ENCODE measurements around the gene MPV17.
"Not testable (repeated sequence)": the region's sequence is repeated elsewhere in the genome, so short reads cannot be mapped to it uniquely, and the experiment has no call there.

MPV17 gene

DNA sequence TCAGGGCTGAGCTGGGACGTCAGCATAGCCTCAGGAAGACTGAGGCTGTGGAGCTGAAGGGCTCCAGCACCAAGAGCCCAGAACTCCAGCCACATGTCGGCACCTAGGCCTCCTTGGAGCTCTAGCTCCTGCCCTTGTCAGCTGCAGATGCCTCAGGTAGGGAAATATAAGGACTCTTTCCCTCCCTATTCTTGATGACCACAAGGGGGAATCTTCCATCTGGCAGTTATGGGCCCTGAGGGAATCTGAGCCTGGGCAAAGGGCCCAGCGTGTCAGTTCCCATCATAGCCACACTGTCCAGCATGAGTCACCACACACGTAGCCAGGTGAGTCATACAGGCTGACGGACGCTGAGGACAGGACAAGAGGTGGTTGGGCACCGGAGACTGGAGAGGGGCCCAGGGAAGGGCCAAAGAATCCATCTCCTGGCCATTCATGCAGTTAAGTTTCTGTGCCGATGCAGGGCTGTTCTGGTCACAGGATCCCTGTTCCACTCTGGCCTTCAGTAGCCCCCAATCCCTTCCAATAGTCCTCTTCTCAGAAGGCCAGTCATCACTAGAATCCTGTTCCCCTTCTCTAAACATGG, 1.8 kb downstream of the MPV17 start:
- peaks cover 5% of the 10 kb centered on the region for H3K36me3 ChIP-seq (ENCODE audit: control insufficient read depth, insufficient read depth, low read length)
- peak overlapping the region; percentile 20 for H3K9ac ChIP-seq (ENCODE audit: low read length)
- no peak overlapping the region for H3K27ac ChIP-seq (ENCODE audit: low read depth, low read length)
- H3K27me3 ChIP-seq (ENCODE audit: control insufficient read depth, insufficient read depth, low read length), result no peaks in the 10 kb centered on the region
- H3K9me3 ChIP-seq (ENCODE audit: control insufficient read depth, insufficient read depth, low read depth, low read length), result no peaks in the 10 kb centered on the region
- peak overlapping the region; percentile 10; the same call in 1 of the 2 replicates for H3K4me3 ChIP-seq (ENCODE audit: low read depth, low read length)
- H3K4me1 ChIP-seq (ENCODE audit: control insufficient read depth, insufficient read depth, low read length), result peaks cover 18% of the 10 kb centered on the region

DNA sequence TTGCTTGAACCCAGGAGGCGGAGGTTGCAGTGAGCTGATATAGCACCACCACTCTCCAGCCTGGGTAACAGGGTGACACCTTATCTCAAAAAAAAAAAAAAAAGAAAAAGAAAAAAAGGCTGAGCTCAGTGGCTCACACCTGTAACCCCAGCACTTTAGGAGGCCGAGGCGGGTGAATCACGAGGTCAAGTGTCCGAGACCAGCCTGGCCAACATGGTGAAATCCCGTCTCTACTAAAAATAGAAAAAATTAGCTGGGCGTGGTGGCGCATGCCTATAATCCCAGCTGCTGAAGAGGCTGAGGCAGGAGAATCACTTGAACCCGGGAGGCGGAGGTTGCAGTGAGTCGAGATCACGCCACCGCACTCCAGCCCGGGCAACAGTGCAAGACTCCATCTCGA, 3.1 kb downstream of the MPV17 start:
- H3K9ac ChIP-seq (ENCODE audit: low read length); H3K9me3 ChIP-seq (ENCODE audit: control insufficient read depth, insufficient read depth, low read depth, low read length); H3K4me3 ChIP-seq (ENCODE audit: low read depth, low read length); H3K27me3 ChIP-seq (ENCODE audit: control insufficient read depth, insufficient read depth, low read length); H3K27ac ChIP-seq (ENCODE audit: low read depth, low read length); H3K36me3 ChIP-seq (ENCODE audit: control insufficient read depth, insufficient read depth, low read length): not testable (repeated sequence)
- peaks cover 20% of the 10 kb centered on the region for H3K4me1 ChIP-seq (ENCODE audit: control insufficient read depth, insufficient read depth, low read length)

DNA sequence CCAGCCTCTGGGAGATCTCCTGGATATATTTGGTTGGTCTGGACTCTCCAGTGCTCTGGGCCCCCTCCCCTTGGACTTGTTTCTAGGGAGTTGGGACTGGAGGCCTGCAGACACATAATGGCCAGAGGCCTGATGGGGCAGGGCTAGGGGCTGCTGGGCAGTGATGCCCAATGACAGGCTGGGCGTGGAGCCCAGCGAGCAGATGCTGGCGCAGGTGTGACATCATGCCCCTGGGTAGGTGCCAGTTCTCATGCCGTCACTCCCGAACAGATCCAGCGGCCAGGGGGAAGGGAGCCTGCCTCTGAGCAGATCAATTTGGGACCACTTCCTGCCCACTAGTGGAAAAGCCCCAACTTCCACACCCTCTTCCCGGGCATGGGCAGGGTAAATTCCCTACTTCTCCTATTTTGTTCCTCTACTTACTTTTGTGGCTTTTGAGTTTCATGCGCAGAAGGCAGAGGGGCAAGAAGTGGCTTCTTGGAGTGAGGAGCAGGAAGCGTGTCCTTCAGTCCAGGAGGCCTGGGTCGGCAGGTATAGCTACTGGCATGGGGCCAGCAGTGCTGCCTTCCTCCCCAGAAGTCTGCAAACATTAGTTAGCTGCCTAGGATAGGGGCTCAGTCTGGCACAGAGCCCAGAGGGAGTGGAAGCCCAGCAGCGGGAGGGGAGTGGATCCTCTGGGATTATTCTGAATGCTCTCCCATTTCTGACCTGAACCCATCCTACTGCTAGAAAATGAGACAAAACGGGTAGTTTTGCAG, 6.1 kb downstream of the MPV17 start:
- H3K4me1 ChIP-seq (ENCODE audit: control insufficient read depth, insufficient read depth, low read length), result peaks cover 15% of the 10 kb centered on the region; the same call in 1 of the 2 replicates
- H3K36me3 ChIP-seq (ENCODE audit: control insufficient read depth, insufficient read depth, low read length), result peaks cover 1% of the 10 kb centered on the region; the same call in 1 of the 2 replicates
- H3K9ac ChIP-seq (ENCODE audit: low read length), result no peak overlapping the region
- H3K9me3 ChIP-seq (ENCODE audit: control insufficient read depth, insufficient read depth, low read depth, low read length), result no peaks in the 10 kb centered on the region
- H3K4me3 ChIP-seq (ENCODE audit: low read depth, low read length), result no peak overlapping the region
- no peak overlapping the region for H3K27ac ChIP-seq (ENCODE audit: low read depth, low read length)
- no peaks in the 10 kb centered on the region for H3K27me3 ChIP-seq (ENCODE audit: control insufficient read depth, insufficient read depth, low read length)

DNA sequence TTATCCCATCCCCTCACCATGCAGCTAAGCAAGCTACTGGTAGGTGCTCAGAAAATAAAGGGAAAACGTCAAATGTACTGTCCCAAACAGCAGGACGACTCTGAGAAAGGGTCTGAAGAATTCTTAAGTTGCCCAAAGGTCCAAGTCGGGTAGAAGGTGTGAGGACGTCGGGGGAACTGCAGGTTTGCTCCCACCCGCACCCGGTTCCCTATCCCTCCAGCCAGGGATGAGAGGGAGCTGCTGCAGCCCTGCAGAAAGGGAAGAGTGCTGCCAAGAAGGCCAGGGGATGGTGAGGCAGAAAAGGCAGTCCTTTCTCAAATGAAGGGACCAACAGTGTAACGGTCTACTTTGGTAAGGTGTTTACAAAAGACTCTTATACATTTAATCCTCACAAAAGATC, 7.8 kb downstream of the MPV17 start:
- Histone ChIP-seq H3K4me1 (ENCODE audit: control insufficient read depth, insufficient read depth, low read length) (peaks cover 5% of the 10 kb centered on the region; the same call in 1 of the 2 replicates), H3K4me3 (ENCODE audit: low read depth, low read length) (no peak overlapping the region), H3K9me3 (ENCODE audit: control insufficient read depth, insufficient read depth, low read depth, low read length) (no peaks in the 10 kb centered on the region), H3K9ac (ENCODE audit: low read length) (no peak overlapping the region), H3K36me3 (ENCODE audit: control insufficient read depth, insufficient read depth, low read length) (peaks cover 10% of the 10 kb centered on the region), H3K27me3 (ENCODE audit: control insufficient read depth, insufficient read depth, low read length) (no peaks in the 10 kb centered on the region), H3K27ac (ENCODE audit: low read depth, low read length) (no peak overlapping the region)

DNA sequence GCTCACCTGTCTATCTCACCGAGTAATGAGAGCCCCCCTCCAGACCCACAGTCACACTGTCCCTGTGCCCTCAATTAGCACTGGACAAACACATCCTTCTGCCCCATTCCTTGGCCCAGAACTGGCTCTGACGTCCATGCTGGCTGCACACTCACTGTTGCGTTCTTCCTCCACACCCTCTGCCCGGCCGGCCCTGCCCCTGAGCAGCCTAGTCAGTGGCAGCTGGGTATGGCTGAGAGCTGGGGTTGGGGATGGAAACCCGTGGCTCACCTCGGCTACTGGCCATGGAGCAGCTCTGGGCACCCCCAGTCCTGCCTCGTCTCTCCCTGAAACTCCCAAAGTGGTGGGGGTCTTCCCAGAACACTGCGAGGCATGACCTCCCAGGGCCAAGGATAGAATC, 8.2 kb downstream of the MPV17 start:
- Histone ChIP-seq H3K4me1 (ENCODE audit: control insufficient read depth, insufficient read depth, low read length) (peaks cover 5% of the 10 kb centered on the region; the same call in 1 of the 2 replicates), H3K9me3 (ENCODE audit: control insufficient read depth, insufficient read depth, low read depth, low read length) (no peaks in the 10 kb centered on the region), H3K9ac (ENCODE audit: low read length) (no peak overlapping the region), H3K27me3 (ENCODE audit: control insufficient read depth, insufficient read depth, low read length) (no peaks in the 10 kb centered on the region; the same call in 1 of the 2 replicates), H3K36me3 (ENCODE audit: control insufficient read depth, insufficient read depth, low read length) (peaks cover 12% of the 10 kb centered on the region), H3K27ac (ENCODE audit: low read depth, low read length) (no peak overlapping the region), H3K4me3 (ENCODE audit: low read depth, low read length) (no peak overlapping the region)

DNA sequence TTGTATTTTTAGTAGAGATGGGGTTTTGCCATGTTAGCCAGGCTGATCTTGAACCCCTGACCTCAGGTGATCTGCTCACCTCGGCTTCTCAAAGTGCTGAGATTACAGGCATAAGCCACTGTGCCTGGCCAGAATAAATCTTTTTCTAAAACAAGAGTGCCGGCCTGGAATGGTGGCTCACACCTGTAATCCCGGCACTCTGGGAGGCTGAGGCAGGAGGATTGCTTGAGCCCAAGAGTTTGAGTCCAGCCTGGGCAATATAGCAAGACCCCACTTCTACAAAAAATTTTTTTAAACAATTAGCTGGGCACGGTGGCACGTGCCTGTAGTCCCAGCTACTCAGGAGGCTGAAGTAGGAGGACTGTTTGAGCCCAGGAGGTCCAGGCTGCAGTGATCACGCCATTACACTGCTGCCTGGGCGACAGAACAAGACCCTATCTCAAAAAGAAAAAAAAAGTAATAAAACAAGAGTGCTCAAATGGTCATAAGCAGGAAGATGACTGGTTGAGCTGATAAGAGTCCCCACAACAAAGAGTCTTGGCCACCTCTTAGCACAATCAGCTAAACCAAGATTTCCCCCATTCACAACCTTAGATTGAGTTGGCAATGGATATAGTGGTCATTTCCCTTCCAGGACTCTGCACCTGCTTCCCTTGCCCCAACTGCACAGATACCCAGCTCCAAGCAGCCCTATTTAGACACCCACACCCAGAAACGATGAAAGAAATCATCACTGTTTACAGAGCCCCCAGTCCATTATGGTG, 8.8 kb downstream of the MPV17 start:
- Histone ChIP-seq H3K9ac (ENCODE audit: low read length) (no peak overlapping the region), H3K4me1 (ENCODE audit: control insufficient read depth, insufficient read depth, low read length) (peaks cover 5% of the 10 kb centered on the region; the same call in 1 of the 2 replicates), H3K9me3 (ENCODE audit: control insufficient read depth, insufficient read depth, low read depth, low read length) (no peaks in the 10 kb centered on the region), H3K27ac (ENCODE audit: low read depth, low read length) (no peak overlapping the region), H3K4me3 (ENCODE audit: low read depth, low read length) (no peak overlapping the region), H3K36me3 (ENCODE audit: control insufficient read depth, insufficient read depth, low read length) (peaks cover 16% of the 10 kb centered on the region), H3K27me3 (ENCODE audit: control insufficient read depth, insufficient read depth, low read length) (no peaks in the 10 kb centered on the region; the same call in 1 of the 2 replicates)

DNA sequence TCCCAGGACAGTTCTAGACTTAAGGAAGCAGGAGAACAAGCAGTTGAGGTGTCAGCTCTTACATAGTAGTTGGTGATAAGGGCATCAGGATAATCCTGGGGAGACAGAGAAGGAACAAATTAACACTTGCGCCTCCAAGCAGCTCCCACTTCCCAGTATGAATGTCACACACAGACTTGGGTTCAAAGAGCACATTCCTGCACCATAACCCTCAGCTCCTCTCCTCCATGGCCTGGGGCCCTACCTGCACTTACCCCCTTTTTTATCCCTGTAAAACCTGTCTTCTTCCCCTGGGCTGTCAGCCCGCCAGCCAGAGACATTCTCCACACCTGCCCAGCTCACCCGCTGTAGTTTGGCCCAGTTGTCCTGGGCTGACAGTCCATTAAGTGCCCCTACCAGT, 10.7 kb downstream of the MPV17 start:
- Histone ChIP-seq H3K27me3 (ENCODE audit: control insufficient read depth, insufficient read depth, low read length) (peaks cover 18% of the 10 kb centered on the region), H3K36me3 (ENCODE audit: control insufficient read depth, insufficient read depth, low read length) (peaks cover 16% of the 10 kb centered on the region), H3K4me1 (ENCODE audit: control insufficient read depth, insufficient read depth, low read length) (peaks cover 12% of the 10 kb centered on the region; the same call in 1 of the 2 replicates), H3K9me3 (ENCODE audit: control insufficient read depth, insufficient read depth, low read depth, low read length) (no peaks in the 10 kb centered on the region), H3K4me3 (ENCODE audit: low read depth, low read length) (no peak overlapping the region), H3K27ac (ENCODE audit: low read depth, low read length) (no peak overlapping the region), H3K9ac (ENCODE audit: low read length) (no peak overlapping the region)

DNA sequence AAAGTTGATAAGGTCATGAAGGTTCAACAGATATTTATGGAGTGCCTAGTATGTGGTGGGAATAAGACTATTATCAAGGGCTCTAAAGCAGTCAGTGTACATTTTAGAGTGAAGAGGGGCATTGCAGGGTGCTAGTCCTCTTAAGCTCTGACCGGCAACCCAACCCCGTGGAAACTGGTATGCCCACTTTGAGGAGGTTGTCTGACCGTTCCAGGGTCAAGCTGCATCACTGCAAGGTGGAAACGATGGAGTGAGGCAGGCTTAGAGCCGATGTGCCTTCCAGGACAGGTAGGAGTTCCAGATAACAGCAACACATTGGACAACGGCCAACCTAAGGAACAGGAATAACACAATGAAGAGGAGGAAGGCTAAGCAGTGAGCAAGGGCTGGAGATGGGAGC, 13.2 kb downstream of the MPV17 start:
- Histone ChIP-seq H3K4me1 (ENCODE audit: control insufficient read depth, insufficient read depth, low read length) (peaks cover 13% of the 10 kb centered on the region; the same call in 1 of the 2 replicates), H3K4me3 (ENCODE audit: low read depth, low read length) (no peak overlapping the region), H3K36me3 (ENCODE audit: control insufficient read depth, insufficient read depth, low read length) (peaks cover 16% of the 10 kb centered on the region), H3K27ac (ENCODE audit: low read depth, low read length) (no peak overlapping the region), H3K9ac (ENCODE audit: low read length) (no peak overlapping the region), H3K9me3 (ENCODE audit: control insufficient read depth, insufficient read depth, low read depth, low read length) (no peaks in the 10 kb centered on the region), H3K27me3 (ENCODE audit: control insufficient read depth, insufficient read depth, low read length) (peaks cover 43% of the 10 kb centered on the region)

DNA sequence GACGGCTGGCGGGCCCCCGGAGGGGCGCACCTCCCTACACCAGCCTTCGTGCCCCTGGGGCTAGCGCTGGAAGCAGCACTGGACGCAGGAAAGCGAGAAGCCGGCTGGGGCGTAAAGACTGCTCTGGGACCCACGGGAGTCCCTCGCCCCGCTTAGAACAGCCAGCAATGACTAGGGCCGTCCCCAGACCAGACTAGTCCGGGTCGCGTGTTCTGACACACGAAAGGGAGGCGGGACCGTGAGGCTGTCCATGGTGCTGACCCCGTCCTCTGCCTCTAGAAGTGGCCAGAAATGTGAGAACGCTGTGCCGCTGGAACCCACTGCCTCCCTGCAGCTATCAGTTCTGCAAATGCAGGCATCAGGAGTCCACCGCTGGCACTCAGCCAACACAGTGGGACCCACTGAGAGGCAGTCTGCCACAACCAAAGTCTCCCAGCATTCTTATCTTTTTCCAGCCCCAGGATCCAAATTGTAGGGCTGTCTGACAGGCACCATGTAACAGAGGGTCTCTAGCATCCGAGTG, 14.5 kb downstream of the MPV17 start, which contains the start of gene UCN:
Gene UCN (minus strand): TSS at position 87 of the 523 bp plus-strand sequence. CDS start 550 bp downstream, outside the sequence.
- Histone ChIP-seq H3K4me3 (ENCODE audit: low read depth, low read length) (peak within 1 kb of the TSS; percentile 51), H3K27me3 (ENCODE audit: control insufficient read depth, insufficient read depth, low read length) (peaks cover 48% of the 10 kb centered on the region)

DNA sequence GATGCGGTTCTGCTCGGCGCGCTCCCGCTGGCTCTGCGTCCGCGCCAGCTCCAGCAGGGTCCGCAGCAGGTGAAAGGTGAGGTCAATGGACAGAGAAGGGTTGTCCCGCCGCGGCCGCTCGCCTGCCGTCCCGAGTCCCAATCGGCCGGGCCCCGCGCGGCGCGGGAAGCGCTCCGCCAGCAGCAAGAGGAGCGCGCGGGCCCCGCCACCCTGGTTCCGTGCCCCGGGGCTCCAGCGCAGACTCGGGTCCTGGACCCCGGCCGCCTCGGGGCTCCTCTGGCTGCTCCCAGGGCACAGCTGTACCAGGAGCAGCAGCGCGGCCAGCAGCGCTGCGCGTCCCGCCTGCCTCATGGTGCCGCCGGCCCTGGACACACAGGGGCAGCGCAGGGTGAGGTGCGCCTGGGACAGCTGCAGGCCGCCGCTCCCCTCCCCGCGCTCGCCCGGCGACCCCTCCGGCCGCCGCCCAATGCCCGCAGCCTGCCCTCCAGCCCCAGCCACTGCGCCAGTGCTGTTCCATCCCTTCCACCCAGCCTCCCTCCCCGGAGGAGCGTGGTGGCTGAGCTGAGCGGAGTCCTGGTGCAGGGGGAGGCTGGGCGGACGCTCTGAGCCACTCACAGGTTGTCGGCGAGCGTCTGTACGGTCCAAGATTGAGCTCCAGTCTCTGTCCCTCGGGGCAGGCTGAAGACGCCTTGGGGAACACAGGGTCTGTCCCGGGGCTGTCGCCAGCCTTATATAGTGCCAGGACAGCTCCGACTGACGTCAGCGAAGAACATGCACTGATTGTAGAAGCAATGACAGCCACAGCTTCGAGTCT, 15.1 kb downstream of the MPV17 start:
- H3K27me3 ChIP-seq (ENCODE audit: control insufficient read depth, insufficient read depth, low read length), result peaks cover 48% of the 10 kb centered on the region
- H3K27ac ChIP-seq (ENCODE audit: low read depth, low read length), result no peak overlapping the region
- H3K4me1 ChIP-seq (ENCODE audit: control insufficient read depth, insufficient read depth, low read length), result peaks cover 19% of the 10 kb centered on the region
- H3K36me3 ChIP-seq (ENCODE audit: control insufficient read depth, insufficient read depth, low read length), result peaks cover 16% of the 10 kb centered on the region
- no peaks in the 10 kb centered on the region for H3K9me3 ChIP-seq (ENCODE audit: control insufficient read depth, insufficient read depth, low read depth, low read length)
- no peak overlapping the region for H3K9ac ChIP-seq (ENCODE audit: low read length)
- peak overlapping the region; percentile 51 for H3K4me3 ChIP-seq (ENCODE audit: low read depth, low read length)

More for the DNA sequence above, 14.5 kb downstream of the MPV17 start, which contains the start of gene UCN:
- Histone ChIP-seq H3K4me1 (ENCODE audit: control insufficient read depth, insufficient read depth, low read length) (peaks cover 13% of the 10 kb centered on the region; the same call in 1 of the 2 replicates), H3K9me3 (ENCODE audit: control insufficient read depth, insufficient read depth, low read depth, low read length) (no peaks in the 10 kb centered on the region), H3K9ac (ENCODE audit: low read length) (no peak within 1 kb of the TSS), H3K36me3 (ENCODE audit: control insufficient read depth, insufficient read depth, low read length) (peaks cover 16% of the 10 kb centered on the region), H3K27ac (ENCODE audit: low read depth, low read length) (no peak within 1 kb of the TSS)
